ENCODE measurements around the gene WDR20.
"Not testable (repeated sequence)": the region's sequence is repeated elsewhere in the genome, so short reads cannot be mapped to it uniquely, and the experiment has no call there.

WDR20 gene

DNA sequence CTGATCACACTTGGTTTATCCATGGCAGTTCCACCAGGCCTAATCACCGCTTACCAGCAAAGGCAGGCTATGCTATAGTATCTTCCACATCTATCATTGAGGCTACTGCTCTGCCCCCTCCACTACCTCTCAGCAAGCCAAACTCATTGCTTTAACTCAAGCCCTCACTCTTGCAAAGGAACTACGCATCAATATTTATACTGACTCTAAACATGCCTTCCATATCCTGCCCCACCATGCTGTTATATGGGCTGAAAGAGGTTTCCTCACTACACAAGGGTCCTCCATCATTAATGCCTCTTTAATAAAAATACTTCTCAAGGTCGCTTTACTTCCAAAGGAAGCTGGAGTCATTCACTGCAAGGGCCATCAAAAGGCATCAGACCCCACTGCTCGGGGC is 104.1 kb downstream of the WDR20 start:
- not testable (repeated sequence) for DNase-seq

DNA sequence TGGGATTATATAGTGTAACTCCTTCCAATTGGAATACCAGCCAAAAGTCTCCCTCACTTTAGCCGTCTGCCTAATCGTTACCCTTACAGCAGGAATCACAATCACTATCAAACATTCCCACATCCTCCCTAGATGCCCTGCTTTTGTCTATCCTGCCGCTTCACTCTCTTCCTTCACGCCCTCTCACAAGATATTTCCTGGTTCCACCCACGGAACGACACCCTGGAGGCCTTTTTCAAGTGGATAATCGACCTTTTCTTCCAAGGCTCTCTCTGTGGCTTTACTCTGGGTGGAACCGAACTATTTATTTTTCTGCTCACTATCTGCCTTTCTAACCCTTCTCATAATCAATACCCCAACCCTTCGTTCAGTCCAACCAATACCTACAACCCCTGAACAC is 106.4 kb downstream of the WDR20 start:
- no peak for DNase-seq

DNA sequence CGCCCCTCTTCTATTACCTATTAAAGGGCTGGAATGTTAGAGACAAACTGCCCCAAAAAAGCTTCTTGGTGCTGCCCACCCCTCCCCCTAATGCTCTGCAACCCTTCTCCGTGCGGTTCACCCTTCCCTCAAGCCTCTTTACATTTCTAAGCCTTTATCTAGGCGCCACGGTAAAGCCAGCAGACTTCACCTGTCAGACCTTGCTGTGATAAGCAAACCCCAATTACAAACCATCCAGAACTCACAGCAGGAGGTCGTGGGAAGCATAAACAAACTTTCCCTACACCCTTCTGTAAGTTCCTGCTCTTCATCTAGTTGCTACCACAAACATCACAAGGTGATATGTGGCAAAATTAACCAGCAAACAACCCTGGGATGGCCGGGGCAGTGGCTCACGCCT is 108.4 kb downstream of the WDR20 start:
- no peak for DNase-seq

DNA sequence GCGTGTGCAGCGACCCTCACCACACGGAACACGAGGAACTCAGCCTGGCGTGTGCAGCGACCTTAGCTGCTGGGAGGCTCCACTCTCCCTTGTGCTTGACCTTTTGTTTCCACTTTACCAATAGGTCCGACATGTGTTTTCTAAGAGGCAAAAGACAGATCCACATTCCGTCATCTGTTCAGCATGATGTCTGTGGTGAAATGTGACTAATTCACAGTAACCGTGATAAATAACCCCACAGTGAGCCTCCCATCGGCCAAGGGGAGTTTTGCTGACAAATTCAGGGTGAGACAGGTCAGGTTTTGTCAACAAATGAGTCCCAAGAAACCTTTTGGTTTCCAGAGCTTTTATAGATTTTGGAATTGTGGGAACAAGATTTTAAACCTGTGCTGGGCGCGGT is 109.3 kb downstream of the WDR20 start:
- no peak for DNase-seq

DNA sequence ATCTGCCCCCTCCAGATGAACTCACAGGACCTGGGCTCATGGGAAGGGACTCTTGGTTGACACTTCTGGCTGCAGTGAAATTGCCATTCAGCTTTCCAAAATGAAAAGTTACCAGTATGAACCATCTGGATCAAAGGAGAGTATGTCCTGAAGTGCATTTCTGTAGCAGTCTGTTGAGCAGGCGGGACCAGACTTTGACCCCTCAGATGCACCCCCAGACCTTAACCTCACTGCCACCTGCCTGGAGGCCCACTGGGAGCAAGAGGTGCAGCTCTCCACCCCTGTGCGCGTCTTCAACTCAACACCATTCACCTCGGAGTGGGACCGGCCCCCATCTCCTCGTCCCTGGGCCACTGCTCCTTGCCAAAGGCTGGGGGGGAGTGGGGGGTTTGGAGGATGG is 110.3 kb downstream of the WDR20 start:
- no peak for DNase-seq

DNA sequence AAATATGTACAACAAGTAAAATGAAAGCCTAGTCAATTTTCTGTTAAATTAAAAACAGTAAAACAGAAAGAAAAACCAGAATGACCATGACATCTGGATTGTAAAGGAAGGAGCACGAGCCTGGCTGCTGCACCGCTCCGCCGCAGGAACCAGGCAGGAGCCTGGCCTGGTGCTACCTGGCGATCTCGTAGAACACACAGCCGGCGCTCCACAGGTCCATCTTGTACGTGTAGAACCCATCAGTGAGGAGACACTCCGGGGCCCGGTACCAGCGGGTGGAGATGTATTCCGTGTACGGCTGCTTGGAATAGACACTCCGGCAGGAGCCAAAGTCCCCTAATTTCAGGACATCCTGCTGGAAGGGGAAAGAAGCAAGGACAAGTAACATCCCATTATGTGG is 110.9 kb downstream of the WDR20 start:
- no peak for DNase-seq

DNA sequence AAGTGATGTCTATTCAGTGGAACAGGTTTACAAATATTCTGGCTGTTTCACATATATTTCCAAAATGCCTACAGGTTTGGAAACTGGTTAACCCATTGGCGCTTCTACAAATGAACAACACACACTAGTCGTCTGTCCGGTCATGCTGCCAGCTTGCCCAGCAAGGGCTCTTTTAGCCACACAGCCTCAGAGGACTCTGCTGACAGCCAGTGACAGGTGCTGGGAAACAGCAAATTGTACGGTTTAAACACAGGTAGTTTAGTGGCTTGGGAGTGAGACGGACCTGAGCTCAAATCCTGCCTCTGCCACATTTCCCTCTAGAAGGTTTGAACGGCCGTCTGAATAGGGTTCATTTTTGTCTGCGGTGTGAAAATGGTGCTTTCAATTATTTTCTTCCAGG is 111.5 kb downstream of the WDR20 start:
- DNase-seq, result no peak

DNA sequence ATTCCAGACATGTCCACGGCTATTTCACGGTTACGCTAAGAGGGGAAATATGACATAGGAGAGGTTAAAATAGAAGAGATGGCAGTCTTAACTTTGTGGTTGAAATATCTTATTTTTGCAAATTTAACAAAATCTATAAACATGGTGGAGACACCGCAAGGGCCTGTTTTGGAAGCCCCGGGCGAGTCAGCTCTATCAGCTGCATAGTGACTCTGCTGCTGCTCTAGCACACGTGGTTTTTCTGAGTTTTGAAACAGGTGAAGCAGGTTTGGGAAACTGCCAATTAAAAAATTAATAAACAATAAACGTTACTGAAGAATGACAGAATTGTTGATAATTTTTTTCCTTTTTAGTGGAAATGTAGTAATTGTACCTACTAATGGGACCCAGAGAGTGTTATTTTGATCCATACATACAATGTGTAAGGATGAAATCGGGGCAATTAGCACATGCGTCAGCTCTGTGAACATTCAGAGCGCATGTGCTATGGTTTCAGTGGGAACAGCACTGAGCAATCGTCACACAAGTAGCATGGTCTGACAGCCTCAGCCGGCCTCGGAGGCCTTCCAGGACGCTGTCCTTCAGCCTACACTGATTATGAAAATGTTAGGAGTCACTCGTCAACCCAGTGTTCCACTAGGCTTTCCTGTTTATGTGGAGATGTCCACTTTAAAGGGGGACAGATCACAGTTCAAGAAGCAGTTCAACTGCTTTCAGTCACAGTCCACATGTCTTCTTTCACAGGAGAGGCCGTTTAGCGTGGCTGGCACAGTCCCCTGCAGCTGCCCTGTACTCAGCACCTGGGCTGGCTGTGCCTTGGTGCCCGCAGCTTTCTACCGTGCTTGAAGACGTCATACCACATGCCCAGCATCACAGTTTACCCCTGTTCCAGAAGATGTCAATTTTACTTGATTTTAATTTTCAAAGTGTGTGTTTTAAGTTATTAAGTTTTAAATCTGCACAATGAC is 113.4 kb downstream of the WDR20 start:
- no peak for DNase-seq

DNA sequence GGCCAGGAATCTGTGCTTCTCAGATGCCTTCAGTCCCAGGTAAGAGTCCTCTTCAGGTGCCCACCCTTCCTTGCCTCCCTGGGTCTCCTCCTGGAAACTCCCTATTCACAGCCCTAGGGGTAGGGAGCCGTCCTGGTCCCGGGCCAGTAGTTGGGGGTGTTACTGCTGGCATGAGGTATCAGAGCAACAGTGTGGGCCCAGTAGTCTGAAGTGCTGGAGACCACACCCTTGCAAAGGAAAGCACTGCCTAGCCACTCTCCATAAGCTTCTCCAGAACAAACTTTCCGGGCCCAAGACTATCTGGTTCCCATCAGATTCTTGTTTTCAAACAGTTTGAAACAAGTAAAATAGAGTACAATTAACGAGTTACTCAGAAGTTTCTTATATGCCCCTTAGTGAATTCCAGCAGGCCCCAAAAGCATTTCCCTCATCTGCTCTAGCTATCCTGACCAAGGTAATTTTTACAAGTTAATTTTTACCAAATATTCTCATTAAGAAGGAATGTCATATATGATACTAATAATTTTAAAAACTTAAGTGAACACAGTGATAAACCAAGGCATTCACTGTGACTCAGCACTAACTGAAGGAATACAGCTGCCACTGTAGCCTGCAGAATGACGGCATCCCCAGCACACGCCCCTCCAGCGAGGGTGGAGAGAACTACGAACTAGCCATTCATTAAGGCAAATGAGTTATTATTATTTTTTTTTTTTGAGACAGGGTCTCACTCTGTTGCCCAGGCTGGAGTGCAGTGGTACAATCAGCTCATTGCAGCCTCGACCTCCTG is 115.9 kb downstream of the WDR20 start:
- no peak for DNase-seq

DNA sequence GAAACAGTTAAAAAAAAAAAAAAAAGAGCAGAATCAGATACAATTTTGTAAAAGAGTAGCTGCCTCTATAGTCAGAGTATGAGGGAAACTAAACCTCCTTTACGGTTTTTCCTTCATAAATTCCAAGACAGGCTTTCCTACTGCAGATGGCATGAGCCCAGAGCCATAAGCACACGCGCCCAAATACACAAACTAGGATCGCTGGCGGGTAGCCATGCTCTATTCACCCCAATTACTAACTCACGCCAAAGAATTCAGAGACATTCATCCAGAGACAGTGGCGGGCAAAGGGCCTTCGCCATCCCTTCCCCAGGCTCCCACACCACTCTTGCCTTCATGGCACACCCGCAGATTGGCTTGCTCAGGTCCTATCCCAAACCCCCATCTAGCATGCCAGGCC is 117.0 kb downstream of the WDR20 start:
- DNase-seq, result no peak

DNA sequence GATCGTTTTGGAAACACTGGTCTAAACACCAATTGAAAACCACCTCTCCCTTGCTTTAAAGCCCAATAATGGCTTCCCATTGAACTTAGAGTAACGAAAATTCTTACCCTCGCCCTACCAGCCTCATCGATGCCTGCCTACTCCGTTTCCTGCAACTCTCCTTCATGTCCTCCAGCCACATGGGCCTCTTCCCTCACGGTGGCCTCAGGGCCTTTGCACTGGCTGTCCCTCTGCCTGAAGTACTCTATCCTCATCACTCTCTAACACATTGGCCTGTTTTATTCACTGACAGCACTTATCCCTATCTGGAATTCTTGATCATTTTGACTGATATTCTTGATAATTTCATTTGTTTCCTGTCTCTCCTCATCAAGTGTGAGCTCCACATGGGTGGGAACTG is 118.4 kb downstream of the WDR20 start:
- DNase-seq, result no peak

All from NCI-H1092 treated with DMSO at 0.1 percent for 48 hours (cell line).